ENCODE results near the gene THBD.

The THBD gene

DNA sequence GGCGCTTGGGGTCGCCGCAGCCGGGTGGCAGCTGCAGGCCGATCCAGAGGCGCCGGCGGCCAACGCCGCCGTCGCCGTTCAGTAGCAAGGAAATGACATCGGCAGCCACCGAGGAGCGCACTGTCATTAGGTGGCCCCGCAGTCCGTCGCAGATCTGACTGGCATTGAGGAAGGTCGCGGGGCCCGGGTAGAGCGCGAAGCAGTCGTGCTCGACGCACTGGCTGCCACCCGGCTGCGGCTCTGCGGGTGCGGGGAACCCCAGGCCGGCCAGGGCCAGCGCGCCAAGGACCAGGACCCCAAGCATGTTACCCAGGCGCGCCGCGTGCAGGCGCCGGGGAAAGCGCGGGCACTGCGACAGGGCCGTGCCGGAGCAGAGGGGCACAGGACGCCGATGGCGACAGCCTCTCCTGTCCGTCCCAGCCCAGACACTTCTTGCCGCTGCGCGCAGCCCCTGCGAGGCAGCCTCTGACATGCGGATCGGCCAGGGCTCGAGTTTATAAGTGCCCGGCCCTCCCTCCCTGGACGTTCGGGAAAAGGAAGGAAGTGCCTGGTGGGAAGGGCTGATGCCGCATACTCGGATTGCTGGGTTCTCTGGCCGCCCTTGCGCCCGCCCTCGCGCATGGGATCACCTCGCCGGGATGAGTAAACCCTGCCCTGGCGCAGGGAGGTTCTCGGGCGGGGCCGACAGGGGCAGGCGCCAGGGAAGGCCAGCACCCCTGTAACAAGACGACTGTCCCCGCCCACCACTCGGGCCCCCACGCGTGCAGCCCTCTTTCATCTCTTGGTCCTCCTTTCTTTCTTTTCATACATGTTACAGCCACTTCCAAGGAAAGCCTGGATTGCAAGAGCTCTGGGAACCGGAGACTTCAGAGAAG, at the start of gene THBD:
Gene THBD, minus strand, starts transcription at position 472 of the 875 bp plus-strand sequence. Its CDS starts 168 bp downstream, at position 304.
- no peak for DNase-seq (ENCODE audit: low spot score)

DNA sequence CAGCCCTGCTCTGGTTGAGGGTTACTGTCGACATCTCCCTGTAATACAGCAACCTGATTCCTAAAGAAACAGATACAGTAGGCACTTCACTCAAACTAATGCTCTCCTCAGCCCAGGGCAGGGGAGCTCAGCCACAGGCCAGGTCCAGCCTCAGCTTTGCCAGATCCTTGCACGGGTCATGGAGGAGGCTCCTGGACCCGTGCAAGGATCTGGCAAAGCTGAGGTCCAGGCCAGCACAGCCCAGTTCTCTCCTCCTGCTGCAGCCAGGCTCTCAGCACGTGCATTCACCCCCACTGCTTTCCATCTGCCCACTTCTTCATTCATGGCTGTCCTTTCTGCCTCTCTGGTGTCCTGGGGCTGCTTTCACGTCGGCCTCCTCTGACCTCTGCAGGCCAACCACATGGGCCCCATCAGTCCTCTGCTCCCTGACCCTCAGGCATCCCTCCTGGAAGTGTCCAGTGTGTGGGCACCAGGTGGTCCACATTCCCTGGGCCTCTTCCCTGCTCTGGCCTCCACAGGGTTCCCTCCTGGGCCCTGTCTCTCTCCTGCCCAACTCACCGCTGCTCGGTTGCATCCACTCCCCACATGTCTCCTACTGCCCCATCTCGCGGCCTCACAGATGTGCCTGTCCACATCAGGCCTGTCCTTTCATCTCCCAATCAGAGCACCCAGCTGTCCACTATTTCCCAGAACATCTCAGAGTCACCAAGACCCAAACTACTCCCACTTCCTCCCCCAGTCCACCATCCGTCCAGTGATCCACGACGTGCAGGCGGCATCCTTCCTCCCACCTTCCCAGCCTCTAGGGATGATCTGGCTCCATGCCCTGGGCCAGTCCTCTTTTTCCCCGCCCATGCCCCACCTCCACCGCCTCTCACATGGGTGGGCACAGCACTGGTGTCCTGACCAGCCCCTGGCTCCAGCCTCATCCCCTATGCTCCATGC, 48.4 kb upstream of the THBD start:
- no peak for DNase-seq (ENCODE audit: low spot score)

- DNase-seq (ENCODE audit: low spot score), result no peak
These were observed 47.6 kb upstream of the THBD start for GRCh38 chr20:23096986-23097520.

DNA sequence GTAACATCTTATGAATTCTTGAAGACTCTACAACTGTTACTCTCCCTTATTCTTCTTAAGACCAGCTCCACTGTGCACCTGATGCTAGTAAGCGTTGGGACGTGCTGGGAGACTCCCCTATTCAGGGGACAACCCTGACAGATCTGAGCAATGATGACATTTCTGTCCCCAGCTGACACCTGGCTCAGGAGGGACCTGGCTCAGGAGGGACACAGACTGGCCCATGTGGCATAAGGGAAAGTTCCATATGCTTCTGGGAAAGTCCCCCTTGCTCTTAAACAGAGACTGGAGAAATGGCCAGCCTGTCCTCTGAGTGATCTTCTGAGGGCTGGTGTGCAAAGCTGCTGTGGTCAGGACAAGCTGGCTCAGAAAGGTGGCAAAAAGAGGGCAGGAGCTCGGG, 46.6 kb upstream of the THBD start:
- DNase-seq (ENCODE audit: low spot score), result no peak

- no peak for DNase-seq (ENCODE audit: low spot score)
These were observed 46.0 kb upstream of the THBD start for GRCh38 chr20:23095499-23095898.

DNA sequence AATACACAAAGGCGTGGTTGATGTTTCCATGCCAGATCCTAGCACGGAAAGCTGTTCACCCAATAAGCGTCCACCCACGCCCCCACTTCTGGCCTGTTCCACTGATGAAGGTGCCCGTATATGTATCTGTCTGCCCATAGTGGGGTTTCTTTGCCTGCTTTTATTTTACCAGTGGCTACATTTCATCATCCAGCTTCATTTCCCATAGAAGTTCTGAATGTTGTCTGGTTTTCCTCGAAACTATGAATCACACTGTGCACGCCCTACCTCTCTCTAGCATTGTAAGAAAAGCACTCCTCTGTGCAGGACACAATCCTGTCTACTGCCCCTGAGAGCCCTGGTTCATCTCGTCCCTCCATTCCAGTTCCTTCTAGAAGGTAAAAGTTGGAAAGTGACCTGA, 45.5 kb upstream of the THBD start:
- DNase-seq (ENCODE audit: low spot score), result no peak

DNA sequence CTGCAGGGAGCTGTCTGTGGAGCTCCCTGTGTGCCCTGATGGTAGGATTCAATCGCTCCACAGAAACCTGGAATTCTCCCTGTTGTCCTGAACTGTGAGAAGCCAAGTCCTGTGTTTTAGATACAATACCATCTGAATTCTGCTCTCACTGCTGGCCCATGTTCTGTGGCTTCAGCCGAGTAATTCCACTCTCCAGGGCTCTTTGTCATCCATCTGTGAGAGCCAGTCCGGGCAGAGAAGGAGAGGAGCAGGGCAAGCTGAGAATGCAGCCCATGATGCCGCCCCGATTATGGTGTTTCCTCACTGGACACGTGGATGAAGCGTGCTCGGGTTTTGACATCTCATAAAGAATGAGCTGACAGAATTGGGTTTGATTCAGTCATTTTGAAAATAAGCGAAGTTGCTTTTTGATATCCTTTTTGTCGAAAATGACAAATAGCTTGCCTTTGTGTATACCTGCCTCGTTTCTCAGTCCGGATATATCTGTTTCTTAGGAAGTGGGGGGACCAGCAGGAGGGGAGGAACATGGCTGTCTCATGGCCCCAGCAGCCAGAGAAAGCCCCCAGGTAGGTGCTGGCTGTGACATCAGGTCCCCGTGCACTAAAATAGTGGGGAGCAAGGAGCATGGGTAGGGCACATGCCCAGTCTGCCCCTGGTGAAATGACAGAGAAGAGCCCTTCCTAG, 44.9 kb upstream of the THBD start:
- no peak for DNase-seq (ENCODE audit: low spot score)

DNA sequence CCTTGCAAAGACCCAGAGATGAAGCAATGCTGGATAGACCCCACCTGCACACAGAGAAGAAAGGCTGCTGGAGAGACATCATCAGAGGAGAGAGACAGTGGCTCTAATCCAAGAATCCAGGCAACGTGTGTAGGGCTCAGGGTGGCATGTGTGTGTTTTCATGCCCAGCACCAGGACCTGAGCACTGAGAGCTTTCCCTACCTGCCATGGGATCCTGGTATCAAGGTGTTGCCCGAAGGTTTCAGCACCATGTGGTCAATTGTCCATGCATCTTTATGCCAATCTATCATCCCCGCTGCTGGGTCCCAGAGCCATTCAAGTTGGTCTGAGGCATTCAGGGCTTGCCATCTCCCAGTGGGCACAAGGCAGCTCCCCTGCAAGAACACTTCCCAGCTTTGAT, 44.1 kb upstream of the THBD start:
- no peak for DNase-seq (ENCODE audit: low spot score)

DNA sequence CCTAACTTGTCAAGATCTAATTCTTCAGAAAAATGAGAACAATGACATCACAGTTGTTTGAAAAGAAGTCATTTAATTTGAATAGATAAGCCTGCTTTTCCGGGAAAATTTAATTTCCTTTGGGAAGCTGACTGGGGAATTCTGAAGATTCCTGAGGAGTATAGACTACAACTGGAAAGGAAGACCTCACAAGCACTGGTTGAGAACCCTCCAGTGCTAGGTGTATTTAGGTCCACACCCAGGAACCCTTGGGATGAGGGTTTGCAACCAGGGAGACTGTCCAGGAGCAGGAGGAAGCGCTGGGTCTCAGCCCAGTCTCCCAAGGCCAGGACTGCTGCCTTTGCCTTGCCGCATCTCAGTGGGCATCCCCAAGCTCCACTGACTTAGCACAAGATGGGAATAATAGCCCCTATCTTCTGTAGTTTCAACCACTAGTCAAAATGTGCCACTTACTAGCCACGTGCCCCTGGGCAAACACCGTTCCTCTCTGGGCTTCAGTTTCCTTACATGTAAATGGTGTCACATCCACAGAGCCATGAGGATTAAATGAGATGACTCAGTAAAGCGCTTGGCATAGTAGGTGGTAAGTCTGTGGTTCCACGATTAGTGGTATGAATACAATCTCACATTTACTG, 43.5 kb upstream of the THBD start:
- DNase-seq (ENCODE audit: low spot score), result no peak

DNA sequence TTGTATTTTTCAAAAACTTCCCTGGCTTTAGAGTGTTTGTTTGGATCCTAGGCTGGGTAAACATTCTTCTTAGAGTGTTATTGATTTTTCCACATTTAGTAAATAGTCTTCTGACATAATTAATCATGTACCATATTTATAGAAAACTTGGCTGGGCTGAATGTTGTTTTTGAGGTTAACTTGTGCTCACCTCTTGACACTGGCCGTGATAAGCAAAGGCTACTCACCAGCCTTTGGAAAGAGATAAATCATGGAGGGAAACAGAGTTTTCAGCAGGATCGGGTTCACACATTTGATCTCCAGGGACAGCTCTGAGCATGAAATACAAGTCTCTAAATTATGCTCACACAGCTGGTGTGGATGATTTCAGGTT, 42.9 kb upstream of the THBD start:
- no peak for DNase-seq (ENCODE audit: low spot score)

GRCh38 chr20:23091721-23092383, 42.4 kb upstream of the THBD start:
- DNase-seq (ENCODE audit: low spot score), result no peak

DNA sequence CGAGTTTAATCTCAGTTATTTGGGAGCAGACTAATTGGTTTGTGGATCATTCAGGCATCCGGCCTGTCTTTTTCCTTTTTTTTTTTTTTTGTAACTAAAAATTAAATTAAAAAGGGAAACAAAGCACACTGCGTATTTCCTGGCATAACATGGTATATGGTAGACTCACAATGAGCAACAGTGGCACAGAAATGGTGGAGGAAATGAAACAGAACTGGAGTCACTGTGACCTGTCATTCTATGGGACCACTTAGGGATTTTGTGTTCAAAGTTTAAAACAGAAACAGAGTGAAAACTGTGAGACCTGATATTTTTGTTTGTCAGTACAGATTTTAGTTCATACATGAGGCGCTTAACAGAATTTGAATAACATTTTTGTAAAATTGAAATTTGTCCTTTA, 41.4 kb upstream of the THBD start:
- DNase-seq (ENCODE audit: low spot score), result no peak

DNA sequence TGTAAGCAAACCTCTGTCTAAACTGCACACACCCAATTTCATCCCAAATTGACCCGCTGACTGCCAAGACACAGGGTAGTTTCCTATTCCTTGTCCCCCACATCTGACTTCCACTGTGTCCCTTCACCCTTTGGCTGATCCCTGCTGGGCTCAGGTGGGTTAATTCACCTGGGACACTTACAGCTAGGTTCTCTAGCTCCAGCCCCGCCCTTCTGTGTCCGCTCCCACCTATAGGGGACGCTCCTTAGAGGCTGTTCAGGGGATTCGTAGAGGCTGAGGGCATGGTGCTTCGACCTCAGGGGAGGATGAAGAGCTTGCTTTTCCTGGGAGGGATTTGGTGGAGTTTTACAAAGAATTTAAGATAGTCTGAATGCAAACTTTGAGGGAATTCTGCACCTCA, 40.7 kb upstream of the THBD start:
- no peak for DNase-seq (ENCODE audit: low spot score)

- DNase-seq (ENCODE audit: low spot score), result no peak
These were observed 39.4 kb upstream of the THBD start for GRCh38 chr20:23088866-23089265.

DNA sequence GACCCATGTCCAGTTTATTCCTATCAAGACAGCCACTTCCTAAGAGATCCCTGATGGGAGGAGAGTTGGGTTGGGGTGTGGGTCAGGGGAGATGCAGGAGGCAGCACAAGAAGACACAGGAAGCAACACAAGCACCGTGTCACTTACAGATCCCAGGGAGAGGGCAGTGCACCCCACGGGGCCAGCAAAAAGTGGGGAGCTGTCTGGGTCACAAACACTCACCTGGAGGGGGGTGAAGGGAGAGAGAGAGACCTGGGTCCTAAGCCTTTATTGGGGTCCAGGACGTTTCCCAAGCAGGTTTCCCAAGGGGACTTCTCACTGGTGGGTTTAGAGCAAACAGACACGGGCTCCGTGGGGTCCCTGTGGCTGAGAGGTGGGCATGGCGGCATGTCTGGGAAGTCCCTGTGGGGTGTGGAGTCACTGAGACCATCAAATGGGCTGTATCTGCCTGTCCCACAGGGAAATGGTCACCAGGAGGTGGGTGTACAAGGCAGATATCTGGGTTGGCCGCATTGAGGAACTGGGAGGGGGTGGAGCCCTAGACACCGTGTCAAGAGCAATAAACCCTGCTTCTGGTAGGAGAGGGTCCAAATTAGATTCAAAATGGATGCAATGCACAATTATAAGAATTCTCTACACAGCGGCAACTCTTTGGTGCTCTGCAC, 38.2 kb upstream of the THBD start:
- DNase-seq (ENCODE audit: low spot score), result no peak

GRCh38 chr20:23086931-23087411, 37.5 kb upstream of the THBD start:
- DNase-seq (ENCODE audit: low spot score), result no peak

DNA sequence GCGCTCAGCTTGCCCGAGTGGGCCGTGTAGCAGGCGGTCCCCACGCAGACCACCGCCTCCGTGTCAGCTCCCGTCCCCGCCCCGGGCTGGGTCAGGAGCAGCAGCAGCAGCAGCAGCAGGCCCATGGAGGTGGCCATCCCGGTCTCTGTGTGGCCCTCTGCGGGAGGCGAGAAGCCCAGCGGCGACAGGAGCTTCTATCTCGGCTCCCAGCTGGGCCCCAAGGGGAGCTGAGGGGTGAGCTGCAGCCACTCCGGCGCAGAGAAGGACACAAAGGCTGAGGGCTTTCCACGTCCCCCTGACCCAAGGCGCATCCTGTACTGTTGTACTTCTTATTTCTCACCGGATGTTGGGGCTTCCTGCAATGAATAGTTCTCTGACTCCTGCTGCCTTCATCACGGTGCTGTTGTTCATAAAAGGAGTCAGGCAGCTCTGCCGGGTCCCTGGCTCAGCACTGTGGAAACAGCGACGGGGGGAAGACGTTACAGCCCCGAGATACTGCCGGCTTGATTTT, 36.6 kb upstream of the THBD start, which contains the start of gene CD93:
Gene CD93, minus strand, starts transcription at position 269 of the 511 bp plus-strand sequence. Its CDS starts 132 bp downstream, at position 137.
- peak; percentile 14 for DNase-seq (ENCODE audit: low spot score)

GRCh38 chr20:23085436-23086055, 36.1 kb upstream of the THBD start:
- DNase-seq (ENCODE audit: low spot score), result no peak

- DNase-seq (ENCODE audit: low spot score), result no peak
These were observed 35.4 kb upstream of the THBD start for GRCh38 chr20:23084845-23085365.
